T-helper 1 cell treated with Interleukin-12 subunit alpha and Interleukin-12 subunit beta and Interleukin-4 antibody, amounts not matched to agents 30 μg/mL and 1 μg/mL, for 36 hours (primary cell): ENCODE measurements around the gene TTC28.

ENCODE experiments used
- H3K27ac Mint-ChIP-seq: one replicate; pipeline ENCODE4 v1.8.0; 2021; ENCODE audit warnings: mild to moderate bottlenecking, mixed read lengths
- H3K27me3 Mint-ChIP-seq: one replicate; pipeline ENCODE4 v1.8.0; 2021; ENCODE audit warnings: low read depth, mixed read lengths
- H3K36me3 Mint-ChIP-seq: one replicate; pipeline ENCODE4 v1.8.0; 2021; ENCODE audit warnings: low read depth, mixed read lengths
- H3K4me1 Mint-ChIP-seq: one replicate; pipeline ENCODE4 v1.8.0; 2021; ENCODE audit warnings: low read depth, mixed read lengths
- H3K4me3 Mint-ChIP-seq: one replicate; pipeline ENCODE4 v1.8.0; 2021; ENCODE audit warnings: mild to moderate bottlenecking, moderate library complexity, mixed read lengths
- H3K9me3 Mint-ChIP-seq: one replicate; pipeline ENCODE4 v1.8.0; 2021; ENCODE audit warnings: mixed read lengths

Gene TTC28

DNA sequence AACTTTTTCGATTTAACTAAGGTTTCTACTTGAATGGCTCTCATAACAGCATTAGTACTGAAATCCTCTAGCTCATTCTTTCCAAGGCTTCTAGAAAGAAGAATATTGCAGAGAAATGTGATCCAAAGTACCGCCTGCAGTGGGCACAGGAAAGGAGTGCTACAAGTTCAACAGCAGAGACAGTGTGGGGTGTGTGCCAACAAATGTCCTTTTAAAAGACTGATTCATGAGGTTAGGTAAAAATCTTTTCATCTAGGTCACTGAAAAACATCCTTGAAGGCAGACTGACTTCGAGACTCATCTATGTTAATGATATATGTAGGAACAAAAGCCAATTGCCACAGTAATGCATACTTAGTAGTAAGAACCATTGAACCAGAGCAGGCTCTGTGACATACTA, 411.5 kb downstream of the TTC28 start:
- Mint-ChIP-seq H3K4me3 (no peak overlapping the region), H3K27me3 (no peaks in the 10 kb centered on the region), H3K4me1 (no peaks in the 10 kb centered on the region), H3K9me3 (peaks cover 3% of the 10 kb centered on the region), H3K36me3 (no peaks in the 10 kb centered on the region), H3K27ac (no peak overlapping the region)

DNA sequence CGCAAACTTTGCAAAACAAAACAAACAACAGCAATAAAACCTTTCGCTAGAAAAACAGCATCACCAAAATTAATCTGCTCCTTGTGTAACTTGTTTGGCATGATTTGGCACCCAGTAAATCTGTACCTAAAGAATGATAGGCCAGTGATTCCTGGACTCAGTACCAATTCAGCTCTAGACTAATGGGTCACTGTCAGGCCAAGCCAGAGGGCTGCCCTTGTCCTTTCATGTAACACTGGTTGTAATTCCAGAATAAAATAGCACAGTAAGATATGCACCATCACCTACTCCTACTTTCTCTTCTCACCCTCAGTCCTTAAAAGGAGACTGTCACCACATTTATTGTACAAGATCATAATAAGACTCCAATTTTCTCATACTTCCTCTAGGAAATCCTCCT, 419.0 kb downstream of the TTC28 start:
- Mint-ChIP-seq H3K27ac (no peak overlapping the region), H3K36me3 (no peaks in the 10 kb centered on the region), H3K4me3 (no peak overlapping the region), H3K4me1 (no peaks in the 10 kb centered on the region), H3K9me3 (no peaks in the 10 kb centered on the region), H3K27me3 (no peaks in the 10 kb centered on the region)

DNA sequence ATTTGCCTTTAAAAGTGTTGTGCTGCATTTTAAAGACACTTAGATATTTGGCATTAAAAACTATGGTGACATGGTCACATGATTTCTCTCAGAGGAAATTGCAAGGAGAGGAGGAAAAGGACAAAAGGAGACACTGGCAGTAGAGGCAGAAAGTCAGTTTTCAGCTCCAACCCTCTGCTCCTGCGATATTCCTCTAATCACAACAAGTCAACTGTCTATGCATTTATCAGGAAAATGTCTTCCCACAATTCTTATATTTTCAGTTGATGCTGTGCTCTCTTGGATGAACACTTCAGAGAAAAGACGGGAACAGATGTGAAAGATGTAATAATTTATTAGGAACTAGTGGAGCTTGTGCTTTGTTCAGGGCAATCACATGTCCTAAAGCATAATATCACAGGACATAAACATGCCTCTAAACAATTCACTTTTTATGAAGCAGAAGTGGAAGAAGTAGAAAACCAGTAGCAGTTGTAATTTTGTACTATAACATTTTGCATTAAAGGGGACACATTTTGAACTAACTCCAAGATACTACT, 419.8 kb downstream of the TTC28 start:
- Mint-ChIP-seq H3K27ac (no peak overlapping the region), H3K27me3 (no peaks in the 10 kb centered on the region), H3K36me3 (no peaks in the 10 kb centered on the region), H3K4me3 (no peak overlapping the region), H3K9me3 (no peaks in the 10 kb centered on the region), H3K4me1 (no peaks in the 10 kb centered on the region)

DNA sequence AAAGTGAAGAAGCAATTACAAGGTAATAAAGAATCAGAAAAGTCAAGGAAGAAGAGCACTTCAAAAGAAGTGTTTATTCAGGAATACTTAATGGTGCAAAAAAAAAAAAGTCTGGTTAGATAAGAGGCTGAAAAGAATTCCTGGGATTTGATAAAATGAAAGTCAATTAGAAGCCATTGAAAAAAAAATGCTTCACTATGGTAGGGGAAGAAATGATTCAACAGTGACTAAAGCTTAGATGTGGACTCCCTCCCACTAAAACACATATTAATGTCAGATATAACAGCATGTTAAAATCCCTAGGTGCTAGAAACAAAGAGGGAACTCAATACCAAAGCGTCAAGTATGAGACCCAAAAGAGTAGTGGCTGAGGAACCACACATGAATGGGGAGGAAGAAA, 425.2 kb downstream of the TTC28 start:
- H3K9me3 Mint-ChIP-seq: no peaks in the 10 kb centered on the region
- H3K4me1 Mint-ChIP-seq: peaks cover 3% of the 10 kb centered on the region
- H3K36me3 Mint-ChIP-seq: no peaks in the 10 kb centered on the region
- H3K27me3 Mint-ChIP-seq: no peaks in the 10 kb centered on the region
- H3K4me3 Mint-ChIP-seq: no peak overlapping the region
- H3K27ac Mint-ChIP-seq: no peak overlapping the region

DNA sequence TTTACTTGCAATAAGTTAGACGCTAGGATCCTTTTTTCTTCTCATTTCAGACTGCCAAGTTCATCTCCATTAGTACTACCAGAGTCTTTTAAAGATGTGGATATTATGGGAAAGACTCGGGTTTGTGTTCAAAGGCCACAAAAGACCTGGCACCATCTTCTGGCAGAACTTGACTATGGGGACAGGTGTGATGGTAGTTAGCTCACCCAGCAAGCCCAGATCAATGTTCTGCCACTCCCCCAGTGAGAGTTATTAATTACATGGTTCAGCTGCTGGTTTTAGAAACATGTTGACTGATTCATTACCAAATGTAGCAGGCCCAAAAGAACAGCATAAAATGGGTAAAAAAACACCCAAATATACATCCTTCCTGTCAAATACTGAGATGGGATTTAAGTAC, 427.1 kb downstream of the TTC28 start:
- Mint-ChIP-seq H3K4me3 (no peak overlapping the region), H3K27me3 (no peaks in the 10 kb centered on the region), H3K36me3 (no peaks in the 10 kb centered on the region), H3K27ac (no peak overlapping the region), H3K9me3 (no peaks in the 10 kb centered on the region), H3K4me1 (peaks cover 3% of the 10 kb centered on the region)

DNA sequence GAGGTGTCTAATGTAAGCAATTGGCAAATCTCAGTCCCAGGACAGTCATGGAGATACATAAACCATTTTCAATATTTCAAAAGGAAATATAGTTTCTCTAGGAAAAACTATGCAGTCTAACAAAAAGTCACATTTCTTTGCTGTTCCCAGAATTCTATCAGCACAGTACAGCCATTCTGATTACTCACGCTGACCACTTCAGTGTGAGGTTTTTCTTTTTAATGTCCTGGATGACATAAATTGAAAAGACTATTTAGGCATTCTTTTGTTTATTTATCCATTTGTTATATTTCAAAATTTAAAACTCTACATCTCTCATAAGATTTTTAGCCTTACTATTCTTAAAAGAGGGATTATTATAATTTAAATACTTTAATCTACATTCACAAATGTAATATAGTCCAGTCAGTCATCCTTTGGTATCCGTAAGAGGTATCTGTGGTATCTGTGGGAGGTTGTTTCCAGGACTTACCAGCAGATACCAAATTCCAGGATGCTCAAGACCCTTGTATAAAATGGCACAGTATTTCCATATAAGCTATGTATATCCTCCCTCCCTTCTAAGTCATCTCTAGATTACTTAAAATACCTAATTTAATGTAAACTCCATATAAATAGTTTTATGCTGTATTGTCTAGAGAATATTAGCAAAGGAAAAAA, 429.5 kb downstream of the TTC28 start:
- H3K9me3 Mint-ChIP-seq: no peaks in the 10 kb centered on the region
- H3K4me1 Mint-ChIP-seq: peaks cover 3% of the 10 kb centered on the region
- no peak overlapping the region for H3K27ac Mint-ChIP-seq
- no peak overlapping the region for H3K4me3 Mint-ChIP-seq
- no peaks in the 10 kb centered on the region for H3K36me3 Mint-ChIP-seq
- no peaks in the 10 kb centered on the region for H3K27me3 Mint-ChIP-seq

DNA sequence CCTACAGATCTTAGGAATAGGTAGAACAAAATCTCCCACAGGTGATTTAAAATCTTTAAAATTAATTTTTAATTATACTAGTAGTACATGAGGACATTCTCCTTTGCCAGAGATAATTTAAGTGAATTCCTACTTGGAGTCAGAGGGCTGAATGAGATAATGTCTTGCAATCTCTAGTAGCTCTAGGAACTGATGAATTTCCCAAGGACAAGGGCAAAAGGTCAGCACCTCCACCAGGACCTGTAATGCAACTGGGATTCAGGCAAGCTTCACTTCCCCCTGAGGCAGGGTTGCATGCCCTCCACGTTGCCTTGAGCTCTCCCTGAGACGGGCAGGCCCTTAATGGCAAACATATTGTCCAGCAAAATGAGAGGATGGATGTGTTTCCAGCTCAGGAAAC, 430.2 kb downstream of the TTC28 start:
- peaks cover 3% of the 10 kb centered on the region for H3K4me1 Mint-ChIP-seq
- H3K27ac Mint-ChIP-seq: no peak overlapping the region
- H3K4me3 Mint-ChIP-seq: no peak overlapping the region
- no peaks in the 10 kb centered on the region for H3K9me3 Mint-ChIP-seq
- no peaks in the 10 kb centered on the region for H3K27me3 Mint-ChIP-seq
- H3K36me3 Mint-ChIP-seq: no peaks in the 10 kb centered on the region

DNA sequence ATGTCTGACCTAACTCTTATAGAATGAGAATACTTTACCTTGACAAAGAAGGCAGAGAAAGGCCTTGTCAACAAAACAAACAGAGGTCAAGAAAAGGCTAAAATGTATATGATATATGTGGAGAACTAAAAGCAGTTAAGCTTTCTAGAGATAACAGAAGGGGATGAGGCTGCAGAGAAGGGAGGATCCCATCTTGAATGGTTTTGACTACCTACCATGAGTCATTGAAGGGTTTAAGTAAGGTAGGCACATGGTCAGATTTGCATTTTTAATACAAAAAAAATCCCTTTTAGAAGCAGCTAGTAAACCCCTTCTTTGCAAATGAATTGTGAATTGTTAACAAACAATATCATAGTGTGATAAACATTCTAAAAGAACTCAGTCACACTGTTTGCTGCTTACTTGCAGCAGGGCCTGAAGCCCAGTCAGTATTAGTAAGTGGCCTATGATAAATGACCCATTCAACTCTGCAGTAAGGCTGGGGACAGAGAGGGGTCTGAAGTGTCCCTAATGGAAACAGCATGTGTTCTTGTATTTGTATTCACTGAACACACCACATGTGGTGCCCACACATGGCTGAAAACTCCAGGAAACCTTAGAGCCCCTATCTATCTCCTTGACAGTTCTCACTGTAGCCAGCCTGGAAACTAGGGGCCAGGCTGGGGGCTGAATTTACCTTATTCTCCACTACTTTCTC, 431.8 kb downstream of the TTC28 start:
- Mint-ChIP-seq H3K36me3 (no peaks in the 10 kb centered on the region), H3K4me3 (no peak overlapping the region), H3K27me3 (no peaks in the 10 kb centered on the region), H3K27ac (no peak overlapping the region), H3K9me3 (no peaks in the 10 kb centered on the region), H3K4me1 (no peaks in the 10 kb centered on the region)

DNA sequence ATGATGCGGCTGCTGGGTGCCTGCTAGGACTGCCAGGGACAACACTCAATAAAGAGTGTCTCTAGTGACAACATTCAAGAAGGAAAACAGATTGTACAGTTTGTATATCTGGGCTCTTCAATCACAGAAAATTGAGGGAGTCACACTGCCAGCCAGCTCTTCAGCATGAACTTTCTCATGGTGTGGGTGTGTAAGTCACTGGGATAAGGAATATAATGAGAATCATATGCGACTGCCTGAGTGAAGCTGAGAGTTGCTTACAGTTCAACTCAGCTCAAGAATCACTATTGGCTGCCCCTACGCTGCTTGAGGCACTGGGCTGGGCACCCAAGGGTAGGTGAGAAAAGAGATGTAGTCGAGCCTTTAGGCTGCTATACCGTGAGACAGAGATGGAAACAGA, 432.5 kb downstream of the TTC28 start:
- H3K4me1 Mint-ChIP-seq: no peaks in the 10 kb centered on the region
- H3K27me3 Mint-ChIP-seq: no peaks in the 10 kb centered on the region
- no peaks in the 10 kb centered on the region for H3K9me3 Mint-ChIP-seq
- H3K36me3 Mint-ChIP-seq: no peaks in the 10 kb centered on the region
- no peak overlapping the region for H3K4me3 Mint-ChIP-seq
- H3K27ac Mint-ChIP-seq: no peak overlapping the region

DNA sequence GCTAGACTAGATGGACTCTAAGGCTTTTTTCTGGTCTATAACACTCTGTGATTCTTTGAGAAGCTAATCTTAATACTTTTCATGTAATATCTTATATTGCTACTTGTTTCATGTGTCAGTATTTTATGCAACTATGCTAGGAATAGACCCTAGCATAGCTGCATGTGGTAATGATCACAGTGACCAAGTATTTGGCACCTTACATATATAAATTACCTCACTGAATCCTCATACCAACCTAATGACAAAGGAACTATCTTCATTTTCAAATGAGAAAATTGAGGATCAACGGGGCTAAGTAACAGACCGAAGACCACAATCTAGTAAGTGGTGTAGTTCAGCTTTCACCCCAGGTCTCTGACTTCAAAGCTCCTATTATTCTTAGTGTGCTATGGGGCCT, 433.2 kb downstream of the TTC28 start:
- Mint-ChIP-seq H3K36me3 (no peaks in the 10 kb centered on the region), H3K27me3 (no peaks in the 10 kb centered on the region), H3K4me3 (no peak overlapping the region), H3K4me1 (no peaks in the 10 kb centered on the region), H3K27ac (no peak overlapping the region), H3K9me3 (no peaks in the 10 kb centered on the region)

DNA sequence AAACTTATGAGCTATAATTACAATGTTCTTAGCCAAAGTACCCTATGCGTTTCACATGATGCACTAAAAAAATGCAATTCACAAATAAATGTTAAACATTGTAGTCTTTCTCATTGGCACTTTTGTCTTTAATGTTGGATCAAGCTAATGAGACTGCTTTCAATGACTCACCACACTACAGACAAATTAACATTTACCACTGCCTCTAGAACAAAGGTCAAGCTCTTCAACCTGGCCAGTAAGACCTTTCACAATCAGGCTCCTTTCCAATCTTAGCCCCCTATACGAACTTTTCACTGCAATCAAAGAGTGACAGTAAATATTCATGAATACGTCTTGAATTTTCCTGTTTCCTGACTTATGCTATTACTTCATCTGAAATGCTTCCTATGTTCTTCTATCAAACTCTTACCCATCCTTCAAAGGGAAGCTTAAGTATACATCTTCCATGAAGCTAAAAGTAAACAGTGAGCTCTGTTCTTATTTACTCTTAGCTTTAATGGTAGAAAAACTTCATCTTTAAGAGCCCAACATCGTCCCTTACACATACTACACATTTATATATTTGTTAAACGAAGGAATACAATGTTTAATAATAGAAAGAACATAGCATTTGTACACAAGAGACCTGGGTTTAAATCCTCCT, 433.9 kb downstream of the TTC28 start:
- Mint-ChIP-seq H3K4me1 (no peaks in the 10 kb centered on the region), H3K36me3 (no peaks in the 10 kb centered on the region), H3K27ac (no peak overlapping the region), H3K4me3 (no peak overlapping the region), H3K9me3 (no peaks in the 10 kb centered on the region), H3K27me3 (no peaks in the 10 kb centered on the region)

DNA sequence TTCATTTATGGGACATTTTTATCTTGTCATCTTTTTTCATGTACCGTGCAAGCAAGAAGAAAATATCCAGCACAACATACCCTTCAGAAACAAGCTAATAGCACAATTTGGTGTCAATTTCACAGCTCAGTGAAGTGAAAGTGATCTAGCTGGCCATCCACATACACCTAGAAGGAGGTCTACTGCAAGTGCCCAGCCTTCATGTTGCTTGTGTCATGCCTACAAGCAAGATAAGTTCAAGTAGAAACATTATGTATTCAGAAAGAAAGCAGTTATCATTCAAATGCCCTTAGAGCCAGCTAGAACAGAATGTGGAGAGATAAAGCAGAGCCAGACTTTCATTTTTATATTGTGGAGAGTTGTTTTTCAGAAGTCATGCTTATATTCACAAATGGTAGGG, 434.9 kb downstream of the TTC28 start:
- H3K4me1 Mint-ChIP-seq: no peaks in the 10 kb centered on the region
- H3K27me3 Mint-ChIP-seq: no peaks in the 10 kb centered on the region
- H3K27ac Mint-ChIP-seq: no peak overlapping the region

DNA sequence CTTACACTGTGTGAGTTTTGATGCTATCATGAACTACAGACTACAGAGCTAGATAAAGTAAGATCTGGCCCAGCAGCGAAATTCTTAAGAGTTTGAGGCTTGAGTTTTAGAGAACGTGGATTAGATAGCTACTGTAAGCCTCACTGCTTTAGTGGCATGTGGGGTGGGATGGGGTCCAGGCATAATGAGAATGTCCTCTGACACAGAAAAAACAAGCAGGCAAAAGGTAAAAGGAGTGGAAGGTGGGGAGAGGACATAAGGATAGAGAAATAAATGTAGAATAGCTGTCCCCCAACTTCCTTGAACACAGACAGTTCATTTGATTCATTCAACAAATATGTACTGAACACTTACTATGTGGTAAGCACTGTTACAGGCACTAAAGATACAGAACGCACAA, 436.1 kb downstream of the TTC28 start:
- no peaks in the 10 kb centered on the region for H3K4me1 Mint-ChIP-seq
- H3K9me3 Mint-ChIP-seq: no peaks in the 10 kb centered on the region
- H3K4me3 Mint-ChIP-seq: no peak overlapping the region
- no peaks in the 10 kb centered on the region for H3K36me3 Mint-ChIP-seq
- no peak overlapping the region for H3K27ac Mint-ChIP-seq
- peaks cover 7% of the 10 kb centered on the region for H3K27me3 Mint-ChIP-seq

More for the DNA sequence above, 434.9 kb downstream of the TTC28 start:
- Mint-ChIP-seq H3K9me3 (no peaks in the 10 kb centered on the region), H3K4me3 (no peak overlapping the region), H3K36me3 (no peaks in the 10 kb centered on the region)

DNA sequence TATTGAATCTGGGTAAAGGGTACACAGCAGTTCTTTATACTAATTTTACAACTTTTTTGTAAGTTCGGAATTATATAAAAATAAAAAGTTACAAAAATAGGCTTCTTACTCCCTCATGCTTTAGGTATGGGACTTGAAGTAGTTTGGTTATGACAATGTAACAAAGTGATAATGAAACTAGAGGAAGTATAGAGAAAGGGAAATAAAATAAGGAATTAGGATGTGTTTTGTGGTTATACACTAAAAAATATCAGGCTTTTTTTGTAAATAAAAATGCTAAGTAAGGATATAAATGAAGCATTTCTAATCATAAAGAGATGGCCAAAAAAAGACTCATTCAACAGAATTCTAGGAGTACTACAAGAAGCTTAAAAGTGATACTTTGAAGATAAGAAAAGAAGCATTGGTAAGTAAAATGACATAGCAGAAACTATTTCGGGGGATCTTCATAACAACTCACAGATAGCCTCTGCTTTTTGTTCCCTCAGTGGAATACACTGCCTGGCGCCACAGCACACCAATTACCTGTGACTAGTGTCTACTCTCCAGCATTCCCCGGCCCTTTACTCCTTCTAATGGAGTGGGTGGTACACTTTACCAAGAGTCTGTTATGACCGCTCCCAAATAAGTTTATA, 437.9 kb downstream of the TTC28 start:
- Mint-ChIP-seq H3K4me3 (no peak overlapping the region), H3K27me3 (peaks cover 15% of the 10 kb centered on the region), H3K27ac (no peak overlapping the region), H3K4me1 (no peaks in the 10 kb centered on the region), H3K9me3 (no peaks in the 10 kb centered on the region), H3K36me3 (no peaks in the 10 kb centered on the region)

DNA sequence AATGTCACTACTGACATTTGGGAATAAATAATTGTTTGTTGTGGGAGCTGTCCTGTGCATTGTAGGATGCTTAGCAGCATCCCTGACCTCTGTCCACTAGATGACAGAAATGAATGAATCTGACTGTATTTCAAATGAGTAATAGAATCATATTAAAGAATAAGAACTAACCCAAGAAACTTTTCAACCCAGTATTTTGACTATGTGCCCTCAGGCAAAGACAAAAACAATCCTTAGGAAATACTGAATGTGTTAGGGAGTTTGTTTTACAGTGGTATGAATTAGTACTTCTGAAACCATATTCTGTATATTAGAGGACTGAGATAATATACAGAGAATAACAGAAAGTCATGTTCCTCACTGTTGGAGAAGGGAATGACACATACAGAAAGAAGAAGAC, 439.7 kb downstream of the TTC28 start:
- H3K27me3 Mint-ChIP-seq: peaks cover 15% of the 10 kb centered on the region
- no peaks in the 10 kb centered on the region for H3K36me3 Mint-ChIP-seq
- no peaks in the 10 kb centered on the region for H3K9me3 Mint-ChIP-seq
- no peak overlapping the region for H3K4me3 Mint-ChIP-seq
- H3K4me1 Mint-ChIP-seq: no peaks in the 10 kb centered on the region
- H3K27ac Mint-ChIP-seq: no peak overlapping the region
